EL (cell line): ENCODE data around the gene WEE1.
"Not testable (repeated sequence)": the region's sequence is repeated elsewhere in the genome, so short reads cannot be mapped to it uniquely, and the experiment has no call there.

Experiments used
- DNase-seq: peaks from one replicate; pipeline ENCODE4 v3.0.0-alpha.2; 2016

The WEE1 gene

GRCh38 chr11:9600644-9601036 lies 27.2 kb downstream of the WEE1 start:
- no peak for DNase-seq

- DNase-seq, result peak; percentile 45
These were observed 27.8 kb downstream of the WEE1 start for GRCh38 chr11:9601037-9601875.

DNA sequence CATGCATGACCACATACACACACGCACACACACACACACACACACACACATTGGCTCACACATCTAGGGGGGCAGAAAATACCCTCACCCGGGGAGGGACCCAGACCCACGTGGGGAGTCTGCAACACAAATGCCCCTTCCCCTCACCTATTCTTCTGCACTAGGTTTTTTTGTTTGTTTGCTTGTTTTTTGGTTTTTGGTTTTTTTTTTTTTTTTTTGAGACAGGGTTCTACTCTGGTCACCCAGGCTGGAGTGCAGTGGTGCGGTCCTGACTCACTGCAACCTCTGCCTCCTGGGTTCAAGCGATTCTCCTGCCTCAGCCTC lies 28.4 kb downstream of the WEE1 start:
- no peak for DNase-seq

DNA sequence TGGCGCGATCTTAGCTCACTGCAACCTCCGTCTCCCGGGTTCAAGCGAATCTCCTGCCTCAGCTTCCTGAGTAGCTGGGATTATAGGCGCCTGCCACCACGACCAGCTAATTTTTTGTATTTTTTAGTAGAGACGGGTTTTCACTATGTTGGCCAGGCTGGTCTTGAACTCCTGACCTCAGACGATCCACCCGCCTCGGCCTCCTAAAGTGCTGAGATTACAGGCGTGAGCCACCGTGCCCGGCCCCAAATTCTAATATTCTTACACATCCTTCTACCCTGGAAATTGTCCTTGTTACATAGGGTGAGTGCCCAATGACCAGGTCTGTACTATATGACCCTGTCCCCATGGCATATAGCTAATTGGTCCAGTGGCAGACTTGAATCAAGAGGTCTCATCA lies 29.7 kb downstream of the WEE1 start:
- not testable (repeated sequence) for DNase-seq

- DNase-seq, result no peak
These were observed 30.7 kb downstream of the WEE1 start for GRCh38 chr11:9604134-9604533.

GRCh38 chr11:9605742-9606141 lies 32.3 kb downstream of the WEE1 start:
- DNase-seq, result no peak

DNA sequence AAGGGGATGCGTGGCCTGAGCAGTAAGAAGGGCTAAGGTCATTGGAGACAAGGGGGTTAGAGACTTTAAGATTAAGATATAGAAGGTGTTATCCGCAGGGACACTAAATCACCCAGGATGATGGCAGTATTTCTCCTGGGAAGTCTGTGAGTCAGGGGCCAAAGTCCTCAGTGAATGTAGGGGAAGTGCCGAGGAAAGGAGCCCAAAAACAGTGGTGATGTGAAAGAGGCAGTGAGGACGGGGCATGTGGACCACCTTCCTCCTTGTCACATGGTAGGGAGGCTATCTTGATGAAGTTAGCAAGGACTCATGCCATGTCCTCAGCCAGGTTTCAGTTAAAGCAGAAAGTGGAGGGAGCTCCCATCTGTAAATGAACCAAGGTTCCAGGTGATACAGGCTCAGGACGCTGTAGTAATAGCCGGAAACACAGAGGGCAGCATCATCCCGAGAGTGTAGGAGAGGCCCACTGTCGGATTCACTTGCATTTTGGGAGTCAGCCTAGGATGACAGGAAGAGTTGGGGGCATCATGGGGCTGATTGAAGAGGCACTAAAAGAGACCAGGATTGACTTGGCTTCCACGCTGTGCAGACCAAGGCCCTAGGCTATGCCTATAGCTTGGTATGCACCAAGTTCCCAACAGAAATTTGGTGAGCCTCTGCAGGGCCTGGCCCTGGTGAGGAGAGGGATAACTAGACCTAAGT lies 33.5 kb downstream of the WEE1 start:
- DNase-seq, result no peak

- no peak for DNase-seq
These were observed 34.0 kb downstream of the WEE1 start for GRCh38 chr11:9607511-9607899.

- DNase-seq, result no peak
These were observed 35.7 kb downstream of the WEE1 start for GRCh38 chr11:9609002-9609759.

GRCh38 chr11:9609841-9610240 lies 36.4 kb downstream of the WEE1 start:
- DNase-seq, result no peak

GRCh38 chr11:9613118-9613829 lies 39.8 kb downstream of the WEE1 start:
- DNase-seq, result peak; percentile 99

GRCh38 chr11:9613830-9614762 lies 40.6 kb downstream of the WEE1 start:
- peak; percentile 88 for DNase-seq

GRCh38 chr11:9615031-9615451 lies 41.6 kb downstream of the WEE1 start:
- DNase-seq, result no peak

- DNase-seq, result no peak
These were observed 42.7 kb downstream of the WEE1 start for GRCh38 chr11:9616042-9616675.

DNA sequence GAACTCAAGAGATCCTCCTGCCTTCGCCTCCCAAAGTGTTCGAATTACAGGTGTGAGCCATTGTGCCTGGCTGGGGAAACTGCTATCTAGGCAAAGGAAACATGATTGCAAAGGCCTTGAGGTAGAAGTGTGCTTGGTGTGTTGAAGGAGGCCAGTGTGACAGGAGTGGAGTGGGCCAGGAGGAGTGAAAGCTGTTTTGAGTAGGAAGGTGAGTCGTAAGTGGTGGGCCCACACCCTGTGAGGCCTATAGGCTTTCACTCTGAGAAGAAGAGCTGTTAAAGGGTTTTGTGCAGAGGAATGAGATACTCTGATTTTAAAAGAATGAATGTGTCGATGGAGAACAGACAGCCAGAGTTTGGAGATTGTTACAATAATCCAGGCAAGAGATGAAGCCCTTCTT lies 43.4 kb downstream of the WEE1 start:
- DNase-seq, result no peak

DNA sequence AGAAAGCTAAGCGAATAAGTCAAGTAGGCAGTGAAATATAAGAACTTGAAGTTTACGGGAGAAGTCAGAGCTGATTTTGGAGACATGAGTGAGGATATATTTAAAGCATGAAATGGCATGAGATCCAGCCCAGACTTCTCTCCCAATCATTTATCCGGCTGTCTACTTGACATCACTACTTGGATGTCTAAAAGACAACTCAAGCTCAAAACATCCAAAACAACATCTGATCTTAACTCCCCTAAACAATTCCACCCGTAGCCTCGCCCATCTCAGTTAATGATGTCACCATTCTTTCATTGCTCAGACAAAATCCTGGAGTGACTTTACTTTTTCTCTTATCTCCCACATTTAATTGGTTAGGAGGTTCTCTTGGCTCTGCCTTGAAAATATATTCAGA lies 44.5 kb downstream of the WEE1 start:
- DNase-seq, result peak; percentile 70

DNA sequence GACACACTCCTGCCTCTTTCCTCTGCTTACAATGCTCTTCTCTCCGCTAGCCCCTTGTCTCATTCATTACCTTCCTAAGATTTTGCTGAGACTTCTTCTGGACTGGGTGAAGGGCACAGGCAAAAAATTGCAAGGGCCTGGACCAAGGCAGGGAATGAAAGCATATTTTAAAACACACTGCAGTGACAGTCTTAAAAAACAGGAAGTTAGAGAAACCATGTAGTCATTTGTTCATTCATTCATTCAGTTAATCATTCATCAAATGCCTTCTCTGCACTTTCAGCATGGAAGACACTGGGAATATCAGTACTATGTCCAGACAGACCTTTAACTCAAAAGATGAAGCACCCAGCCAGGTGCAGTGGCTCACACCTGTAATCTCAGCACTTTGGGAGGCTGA lies 45.5 kb downstream of the WEE1 start:
- DNase-seq, result no peak

DNA sequence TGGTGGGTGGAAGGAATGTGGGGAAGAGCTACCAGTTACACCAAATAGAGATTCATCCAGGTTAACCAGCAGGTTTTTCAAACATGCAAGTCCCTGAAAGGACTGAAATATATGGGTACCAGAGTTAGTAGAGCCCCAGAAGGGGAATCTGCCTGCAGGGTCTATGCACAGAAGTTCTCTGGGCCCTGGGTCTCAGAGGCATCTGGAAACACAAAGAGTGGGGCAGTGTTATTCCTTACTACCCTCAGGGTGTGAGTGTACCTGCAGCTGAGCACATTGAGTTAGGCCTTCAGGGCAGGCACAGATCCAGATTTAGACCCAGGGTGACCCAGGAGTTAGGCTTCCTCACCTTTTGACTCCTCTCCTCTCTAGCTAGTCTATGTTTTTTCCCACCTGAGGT lies 46.5 kb downstream of the WEE1 start:
- DNase-seq, result no peak

GRCh38 chr11:9622353-9622752 lies 48.9 kb downstream of the WEE1 start:
- DNase-seq, result not testable (repeated sequence)

DNA sequence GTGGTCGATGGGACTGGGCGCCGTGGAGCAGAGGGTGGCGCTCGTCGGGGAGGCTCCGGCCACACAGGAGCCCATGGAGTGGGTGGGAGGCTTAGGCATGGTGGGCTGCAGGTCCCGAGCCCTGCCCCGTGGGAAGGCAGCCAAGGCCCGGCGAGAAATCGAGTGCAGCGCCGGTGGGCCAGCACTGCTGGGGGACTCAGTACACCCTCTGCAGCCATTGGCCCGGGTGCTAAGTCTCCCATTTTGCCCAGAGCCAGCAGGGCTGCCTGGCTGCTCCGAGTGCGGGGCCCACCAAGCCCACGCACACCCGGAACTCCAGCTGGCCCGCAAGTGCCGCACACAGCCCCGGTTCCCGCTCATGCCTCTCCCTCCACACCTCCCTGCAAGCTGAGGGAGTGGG lies 49.6 kb downstream of the WEE1 start:
- not testable (repeated sequence) for DNase-seq

GRCh38 chr11:9624448-9624847 lies 51.0 kb downstream of the WEE1 start:
- DNase-seq, result no peak
